Liver (tissue), 9 donors: ENCODE data around the gene CCDC187. TPM values are rescaled to one million over a fixed set of nuclear protein-coding genes. Genes with fewer than 3 reads are reported as not detected.

ENCODE experiments used
- DNase-seq: peaks from one replicate; pipeline ENCODE4 v3.0.0-alpha.2; 2017; ENCODE audit warnings: low spot score
- H3K27ac ChIP-seq, 2 donors: one replicate each; pipeline ENCODE4 v1.7.0; 2013; ENCODE audit warnings: inconsistent platforms in 2 of 2, low read length in 2 of 2, control low read depth in 1 of 2, low read depth in 1 of 2, mild to moderate bottlenecking in 1 of 2
- H3K27me3 ChIP-seq, 4 donors: one replicate each; pipeline versions ENCODE4 v1.6.1 to v1.7.0; 2013; ENCODE audit warnings: low read length in 3 of 4, inconsistent platforms in 1 of 4, mild to moderate bottlenecking in 1 of 4, moderate library complexity in 1 of 4; ENCODE audit not compliant: control insufficient read depth in 4 of 4, insufficient read depth in 4 of 4
- H3K36me3 ChIP-seq, 4 donors: one replicate each; pipeline versions ENCODE4 v1.6.1 to v1.7.0; 2013; ENCODE audit warnings: low read length in 3 of 4, mild to moderate bottlenecking in 3 of 4, low read depth in 1 of 4, moderate library complexity in 1 of 4; ENCODE audit not compliant: control insufficient read depth in 4 of 4, insufficient read depth in 3 of 4
- H3K4me1 ChIP-seq, 4 donors: one replicate each; pipeline versions ENCODE4 v1.6.1 to v1.7.0; 2013; ENCODE audit warnings: low read length in 3 of 4, mild to moderate bottlenecking in 3 of 4, moderate library complexity in 1 of 4; ENCODE audit not compliant: control insufficient read depth in 4 of 4, insufficient read depth in 4 of 4
- H3K4me3 ChIP-seq, 3 donors: one replicate each; pipeline versions ENCODE4 v1.6.1 to v1.7.0; 2013; ENCODE audit warnings: low read length in 3 of 3, control low read depth in 1 of 3, low read depth in 1 of 3, mild to moderate bottlenecking in 1 of 3
- H3K9ac ChIP-seq, 2 donors: one replicate each; pipeline ENCODE4 v1.7.0; 2013; ENCODE audit warnings: low read length in 2 of 2, mild to moderate bottlenecking in 2 of 2, moderate library complexity in 2 of 2, control low read depth in 1 of 2, low read depth in 1 of 2
- H3K9me3 ChIP-seq, 4 donors: one replicate each; pipeline versions ENCODE4 v1.6.1 to v1.7.0; 2013; ENCODE audit warnings: low read length in 3 of 4; ENCODE audit not compliant: control insufficient read depth in 4 of 4
- FOXA1 ChIP-seq: IDR thresholded peaks from 2 replicates; pipeline ENCODE4 v1.6.1; 2016; ENCODE audit warnings: antibody characterized with exemption
- FOXA2 ChIP-seq: IDR thresholded peaks from 2 replicates; pipeline ENCODE4 v1.6.1; 2016; ENCODE audit warnings: antibody characterized with exemption
- GABPA ChIP-seq, 2 donors: IDR thresholded peaks in 1 of 2; conservative IDR thresholded peaks in 1 of 2; 2 replicates each; pipeline ENCODE4 v1.6.1; 2016; ENCODE audit warnings: antibody characterized with exemption in 2 of 2, mild to moderate bottlenecking in 1 of 2, moderate library complexity in 1 of 2
- HNF4A ChIP-seq, 2 donors: conservative IDR thresholded peaks; 2 replicates each; pipeline ENCODE4 v1.6.1; 2016; ENCODE audit warnings: antibody characterized with exemption in 2 of 2, mild to moderate bottlenecking in 2 of 2
- HNF4G ChIP-seq: IDR thresholded peaks from 2 replicates; pipeline ENCODE4 v1.6.1; 2016; ENCODE audit warnings: antibody characterized with exemption
- JUND ChIP-seq, 2 donors: IDR thresholded peaks; 2 replicates each; pipeline ENCODE4 v1.6.1; 2016; ENCODE audit warnings: antibody characterized with exemption in 2 of 2
- NR2F2 ChIP-seq: IDR thresholded peaks from 2 replicates; pipeline ENCODE4 v1.6.1; 2016; ENCODE audit warnings: antibody characterized with exemption
- RAD21 ChIP-seq, 2 donors: IDR thresholded peaks; 2 replicates each; pipeline ENCODE4 v1.6.1; 2016; ENCODE audit warnings: antibody characterized with exemption in 2 of 2, mild to moderate bottlenecking in 2 of 2
- SP1 ChIP-seq: IDR thresholded peaks from 2 replicates; pipeline ENCODE4 v1.6.1; 2018; ENCODE audit warnings: antibody characterized with exemption, mild to moderate bottlenecking
- YY1 ChIP-seq: IDR thresholded peaks from 2 replicates; pipeline ENCODE4 v1.6.1; 2016; ENCODE audit warnings: antibody characterized with exemption, mild to moderate bottlenecking
- WGBS: extraction: QIAGEN DNeasy Blood & Tissue Kit; methylation state at CpG from one replicate; pipeline ENCODE4 v1.1.7; 2013; 5-methylcytosine and 5-hydroxymethylcytosine counted together
- polyA plus RNA-seq, 2 donors: library from polyadenylated mRNA; stranded (reverse) in 1 of 2; unstranded in 1 of 2; fragments of 200-250 nt in 1 of 2; fragments of >200 nt in 1 of 2; fragmentation: Nextera tagmentation in 1 of 2; extraction: Ambion mirVana in 1 of 2; gene quantifications; one replicate each; pipeline versions ENCODE4 v1.2.1 to v1.2.3, GENCODE V29; 2013 to 2015
- total RNA-seq, 2 donors: library from RNA; depleted of rRNA; stranded (reverse); fragments of >200 nt; gene quantifications; one replicate each; pipeline ENCODE4 v1.2.3, GENCODE V29; 2014
- TF ChIP-seq, protein P1 (sequence below): IDR thresholded peaks from 2 replicates; pipeline ENCODE4 v1.6.1; 2016; ENCODE audit warnings: antibody characterized with exemption
- TF ChIP-seq, protein P2 (sequence below): IDR thresholded peaks from 2 replicates; pipeline ENCODE4 v1.6.1; 2016; ENCODE audit warnings: antibody characterized with exemption
- TF ChIP-seq, protein P3 (sequence below): IDR thresholded peaks from 2 replicates; pipeline ENCODE4 v1.6.1; 2016; ENCODE audit warnings: antibody characterized with exemption, mild to moderate bottlenecking
- TF ChIP-seq, protein P4 (sequence below): IDR thresholded peaks from 2 replicates; pipeline ENCODE4 v1.6.1; 2016; ENCODE audit warnings: antibody characterized with exemption
- TF ChIP-seq, protein P5 (sequence below): fragments of 150-350 bp; IDR thresholded peaks from 2 replicates; pipeline ENCODE4 v1.5.1; 2017; ENCODE audit warnings: improper control_type of control experiment, low read depth, low read length; ENCODE audit not compliant: missing input control
- donor health status: healthy.
- donor health status: healthy.
- donor health status: healthy.
- donor health status: healthy.
- donor health status: healthy.

Gene CCDC187
- total and polyA plus RNA-seq, 4 donors: 0.05 TPM; not detected in 3

DNA sequence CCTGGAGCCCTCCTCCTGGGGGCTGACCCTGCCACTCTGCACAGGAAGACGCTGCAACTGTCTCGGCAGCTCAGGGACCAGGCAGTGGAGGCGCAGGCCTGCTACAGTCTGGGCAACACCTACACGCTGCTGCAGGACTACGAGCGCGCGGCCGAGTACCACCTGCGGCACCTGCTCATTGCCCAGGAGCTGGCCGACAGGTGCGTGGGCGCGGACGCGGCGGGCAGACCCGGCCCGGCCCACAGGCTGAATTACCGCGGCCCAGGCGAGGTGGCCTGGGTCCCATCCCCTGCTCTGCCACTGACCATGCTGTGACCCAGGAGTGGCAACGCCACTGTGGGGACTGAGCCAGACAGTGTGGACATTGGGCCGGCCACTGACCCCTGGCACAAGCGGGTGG is 34.6 kb upstream of the CCDC187 start:
- Histone ChIP-seq H3K4me3 (no peak overlapping the region), H3K9ac (no peak overlapping the region), H3K36me3 (no peaks in the 10 kb centered on the region)

DNA sequence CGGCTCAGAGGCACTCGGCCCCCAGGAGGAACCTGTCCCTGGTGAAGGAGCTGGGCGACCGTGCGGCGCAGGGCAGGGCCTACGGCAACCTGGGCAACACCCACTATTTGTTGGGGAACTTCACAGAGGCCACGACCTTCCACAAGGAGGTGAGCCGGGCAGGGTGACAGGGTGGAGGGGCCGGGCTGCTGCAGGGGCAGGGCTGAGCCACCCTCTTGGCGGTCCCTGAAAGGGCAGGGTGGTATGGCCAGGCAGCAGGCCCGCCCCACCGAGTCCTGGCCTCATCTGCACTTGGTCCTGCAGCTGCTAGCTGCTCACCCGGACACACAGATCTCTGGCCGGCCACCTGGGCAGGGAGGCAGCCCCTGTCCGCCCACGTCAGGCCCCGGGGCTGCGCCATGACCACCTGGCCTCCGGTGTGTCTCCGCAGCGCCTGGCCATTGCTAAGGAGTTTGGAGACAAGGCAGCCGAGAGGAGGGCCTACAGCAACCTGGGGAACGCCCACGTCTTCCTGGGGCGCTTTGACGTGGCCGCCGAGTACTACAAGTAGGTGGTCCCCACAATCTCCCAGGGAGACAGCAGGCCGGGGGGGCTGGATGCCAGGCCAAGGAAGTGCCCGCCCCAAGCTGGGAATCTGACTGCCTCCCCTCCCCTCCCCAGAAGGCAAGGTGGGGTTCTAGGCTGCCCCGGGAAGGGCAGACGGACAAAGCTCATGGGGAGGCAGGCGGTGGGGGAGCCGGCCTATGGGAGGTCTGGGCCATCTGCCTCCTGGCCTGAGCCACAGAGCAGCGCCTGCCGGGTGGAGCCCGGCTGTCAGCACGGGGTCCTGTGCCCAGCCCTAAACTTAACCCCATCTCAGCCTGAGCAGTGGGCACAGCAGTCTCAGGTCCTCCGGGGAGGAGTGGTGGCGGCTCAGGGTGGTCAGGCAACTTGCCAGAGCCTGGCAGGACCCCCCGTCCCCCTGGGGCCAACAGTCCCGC is 33.8 kb upstream of the CCDC187 start:
- 88% methylated on average over 43 of the region's 43 CpGs for WGBS
- H3K36me3 ChIP-seq: no peaks in the 10 kb centered on the region
- no peak overlapping the region for H3K9ac ChIP-seq
- no peak overlapping the region for H3K27ac ChIP-seq
- no peak for DNase-seq
- no peak overlapping the region for H3K4me3 ChIP-seq
- no peaks in the 10 kb centered on the region for H3K27me3 ChIP-seq
- H3K9me3 ChIP-seq: no peaks in the 10 kb centered on the region
- H3K4me1 ChIP-seq: peaks cover 0 to 4% (median 3%) of the 10 kb centered on the region in 4 donors
- TF ChIP-seq, protein P1, sequence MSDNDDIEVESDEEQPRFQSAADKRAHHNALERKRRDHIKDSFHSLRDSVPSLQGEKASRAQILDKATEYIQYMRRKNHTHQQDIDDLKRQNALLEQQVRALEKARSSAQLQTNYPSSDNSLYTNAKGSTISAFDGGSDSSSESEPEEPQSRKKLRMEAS: no peak
- no peak for TF ChIP-seq FOXA2

More for the DNA sequence above, 34.6 kb upstream of the CCDC187 start:
- no peaks in the 10 kb centered on the region for H3K27me3 ChIP-seq
- H3K4me1 ChIP-seq: peaks cover 0 to 8% (median 4%) of the 10 kb centered on the region in 4 donors
- no peak overlapping the region for H3K27ac ChIP-seq
- TF ChIP-seq, protein P2, sequence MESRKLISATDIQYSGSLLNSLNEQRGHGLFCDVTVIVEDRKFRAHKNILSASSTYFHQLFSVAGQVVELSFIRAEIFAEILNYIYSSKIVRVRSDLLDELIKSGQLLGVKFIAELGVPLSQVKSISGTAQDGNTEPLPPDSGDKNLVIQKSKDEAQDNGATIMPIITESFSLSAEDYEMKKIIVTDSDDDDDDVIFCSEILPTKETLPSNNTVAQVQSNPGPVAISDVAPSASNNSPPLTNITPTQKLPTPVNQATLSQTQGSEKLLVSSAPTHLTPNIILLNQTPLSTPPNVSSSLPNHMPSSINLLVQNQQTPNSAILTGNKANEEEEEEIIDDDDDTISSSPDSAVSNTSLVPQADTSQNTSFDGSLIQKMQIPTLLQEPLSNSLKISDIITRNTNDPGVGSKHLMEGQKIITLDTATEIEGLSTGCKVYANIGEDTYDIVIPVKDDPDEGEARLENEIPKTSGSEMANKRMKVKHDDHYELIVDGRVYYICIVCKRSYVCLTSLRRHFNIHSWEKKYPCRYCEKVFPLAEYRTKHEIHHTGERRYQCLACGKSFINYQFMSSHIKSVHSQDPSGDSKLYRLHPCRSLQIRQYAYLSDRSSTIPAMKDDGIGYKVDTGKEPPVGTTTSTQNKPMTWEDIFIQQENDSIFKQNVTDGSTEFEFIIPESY: no peak
- TF ChIP-seq, protein P1: no peak
- 79% methylated on average over 25 of the region's 25 CpGs for WGBS
- no peaks in the 10 kb centered on the region for H3K9me3 ChIP-seq
- DNase-seq: no peak

DNA sequence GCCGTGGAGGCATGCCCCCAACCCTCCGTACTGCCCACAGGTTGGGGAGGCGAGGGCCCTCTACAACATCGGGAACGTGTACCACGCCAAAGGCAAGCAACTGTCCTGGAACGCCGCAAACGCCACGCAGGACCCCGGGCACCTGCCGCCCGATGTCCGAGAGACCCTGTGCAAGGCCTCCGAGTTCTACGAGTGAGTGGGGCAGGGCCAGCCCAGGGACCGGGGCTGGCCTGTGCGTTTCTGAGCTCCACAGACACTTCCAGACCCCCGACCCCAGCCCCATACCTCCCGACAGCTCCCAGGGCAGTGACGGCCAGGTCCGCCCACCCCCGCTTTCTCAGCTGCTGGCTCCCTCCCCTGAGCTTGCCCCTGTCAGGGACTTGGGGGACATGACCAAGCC is 33.0 kb upstream of the CCDC187 start:
- H3K4me1 ChIP-seq: peaks cover 0 to 4% (median 3%) of the 10 kb centered on the region in 4 donors
- H3K27ac ChIP-seq: no peak overlapping the region
- 93% methylated on average over 23 of the region's 23 CpGs for WGBS
- TF ChIP-seq, protein P3, sequence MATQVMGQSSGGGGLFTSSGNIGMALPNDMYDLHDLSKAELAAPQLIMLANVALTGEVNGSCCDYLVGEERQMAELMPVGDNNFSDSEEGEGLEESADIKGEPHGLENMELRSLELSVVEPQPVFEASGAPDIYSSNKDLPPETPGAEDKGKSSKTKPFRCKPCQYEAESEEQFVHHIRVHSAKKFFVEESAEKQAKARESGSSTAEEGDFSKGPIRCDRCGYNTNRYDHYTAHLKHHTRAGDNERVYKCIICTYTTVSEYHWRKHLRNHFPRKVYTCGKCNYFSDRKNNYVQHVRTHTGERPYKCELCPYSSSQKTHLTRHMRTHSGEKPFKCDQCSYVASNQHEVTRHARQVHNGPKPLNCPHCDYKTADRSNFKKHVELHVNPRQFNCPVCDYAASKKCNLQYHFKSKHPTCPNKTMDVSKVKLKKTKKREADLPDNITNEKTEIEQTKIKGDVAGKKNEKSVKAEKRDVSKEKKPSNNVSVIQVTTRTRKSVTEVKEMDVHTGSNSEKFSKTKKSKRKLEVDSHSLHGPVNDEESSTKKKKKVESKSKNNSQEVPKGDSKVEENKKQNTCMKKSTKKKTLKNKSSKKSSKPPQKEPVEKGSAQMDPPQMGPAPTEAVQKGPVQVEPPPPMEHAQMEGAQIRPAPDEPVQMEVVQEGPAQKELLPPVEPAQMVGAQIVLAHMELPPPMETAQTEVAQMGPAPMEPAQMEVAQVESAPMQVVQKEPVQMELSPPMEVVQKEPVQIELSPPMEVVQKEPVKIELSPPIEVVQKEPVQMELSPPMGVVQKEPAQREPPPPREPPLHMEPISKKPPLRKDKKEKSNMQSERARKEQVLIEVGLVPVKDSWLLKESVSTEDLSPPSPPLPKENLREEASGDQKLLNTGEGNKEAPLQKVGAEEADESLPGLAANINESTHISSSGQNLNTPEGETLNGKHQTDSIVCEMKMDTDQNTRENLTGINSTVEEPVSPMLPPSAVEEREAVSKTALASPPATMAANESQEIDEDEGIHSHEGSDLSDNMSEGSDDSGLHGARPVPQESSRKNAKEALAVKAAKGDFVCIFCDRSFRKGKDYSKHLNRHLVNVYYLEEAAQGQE: no peak
- TF ChIP-seq YY1: no peak
- TF ChIP-seq SP1: no peak
- no peak for TF ChIP-seq GABPA (IDR thresholded peaks at IDR 0.05 in 1 of 2, conservative IDR thresholded peaks at IDR 0.05 in 1 of 2)
- no peak for TF ChIP-seq FOXA2
- TF ChIP-seq, protein P2: no peak
- no peak for TF ChIP-seq HNF4A (conservative IDR thresholded peaks at IDR 0.05)
- no peak for TF ChIP-seq HNF4G
- TF ChIP-seq, protein P4, sequence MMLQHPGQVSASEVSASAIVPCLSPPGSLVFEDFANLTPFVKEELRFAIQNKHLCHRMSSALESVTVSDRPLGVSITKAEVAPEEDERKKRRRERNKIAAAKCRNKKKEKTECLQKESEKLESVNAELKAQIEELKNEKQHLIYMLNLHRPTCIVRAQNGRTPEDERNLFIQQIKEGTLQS: no peak
- no peak for TF ChIP-seq RAD21 (IDR thresholded peaks at IDR 0.05)
- TF ChIP-seq FOXA1: no peak
- no peak for TF ChIP-seq NR2F2
- TF ChIP-seq JUND (IDR thresholded peaks at IDR 0.05): no peak
- TF ChIP-seq, protein P5, sequence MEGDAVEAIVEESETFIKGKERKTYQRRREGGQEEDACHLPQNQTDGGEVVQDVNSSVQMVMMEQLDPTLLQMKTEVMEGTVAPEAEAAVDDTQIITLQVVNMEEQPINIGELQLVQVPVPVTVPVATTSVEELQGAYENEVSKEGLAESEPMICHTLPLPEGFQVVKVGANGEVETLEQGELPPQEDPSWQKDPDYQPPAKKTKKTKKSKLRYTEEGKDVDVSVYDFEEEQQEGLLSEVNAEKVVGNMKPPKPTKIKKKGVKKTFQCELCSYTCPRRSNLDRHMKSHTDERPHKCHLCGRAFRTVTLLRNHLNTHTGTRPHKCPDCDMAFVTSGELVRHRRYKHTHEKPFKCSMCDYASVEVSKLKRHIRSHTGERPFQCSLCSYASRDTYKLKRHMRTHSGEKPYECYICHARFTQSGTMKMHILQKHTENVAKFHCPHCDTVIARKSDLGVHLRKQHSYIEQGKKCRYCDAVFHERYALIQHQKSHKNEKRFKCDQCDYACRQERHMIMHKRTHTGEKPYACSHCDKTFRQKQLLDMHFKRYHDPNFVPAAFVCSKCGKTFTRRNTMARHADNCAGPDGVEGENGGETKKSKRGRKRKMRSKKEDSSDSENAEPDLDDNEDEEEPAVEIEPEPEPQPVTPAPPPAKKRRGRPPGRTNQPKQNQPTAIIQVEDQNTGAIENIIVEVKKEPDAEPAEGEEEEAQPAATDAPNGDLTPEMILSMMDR: no peak
- H3K9ac ChIP-seq: no peak overlapping the region
- no peaks in the 10 kb centered on the region for H3K9me3 ChIP-seq
- no peaks in the 10 kb centered on the region for H3K36me3 ChIP-seq
- no peaks in the 10 kb centered on the region for H3K27me3 ChIP-seq
- no peak for DNase-seq
- H3K4me3 ChIP-seq: no peak overlapping the region
